ENCODE measurements around the gene AURKB.

AURKB gene

GRCh38 chr17:8162997-8163977 lies 47.1 kb downstream of the AURKB start:
- Mint-ChIP-seq H3K9me3 (no peaks in the 10 kb centered on the region), H3K36me3 (ENCODE audit: low read depth) (peaks cover 30% of the 10 kb centered on the region), H3K27me3 (ENCODE audit: low read depth) (no peaks in the 10 kb centered on the region), H3K27ac (peak overlapping the region; percentile 98), H3K4me1 (ENCODE audit: low read depth) (peaks cover 49% of the 10 kb centered on the region), H3K4me3 (peak overlapping the region; percentile 86)

DNA sequence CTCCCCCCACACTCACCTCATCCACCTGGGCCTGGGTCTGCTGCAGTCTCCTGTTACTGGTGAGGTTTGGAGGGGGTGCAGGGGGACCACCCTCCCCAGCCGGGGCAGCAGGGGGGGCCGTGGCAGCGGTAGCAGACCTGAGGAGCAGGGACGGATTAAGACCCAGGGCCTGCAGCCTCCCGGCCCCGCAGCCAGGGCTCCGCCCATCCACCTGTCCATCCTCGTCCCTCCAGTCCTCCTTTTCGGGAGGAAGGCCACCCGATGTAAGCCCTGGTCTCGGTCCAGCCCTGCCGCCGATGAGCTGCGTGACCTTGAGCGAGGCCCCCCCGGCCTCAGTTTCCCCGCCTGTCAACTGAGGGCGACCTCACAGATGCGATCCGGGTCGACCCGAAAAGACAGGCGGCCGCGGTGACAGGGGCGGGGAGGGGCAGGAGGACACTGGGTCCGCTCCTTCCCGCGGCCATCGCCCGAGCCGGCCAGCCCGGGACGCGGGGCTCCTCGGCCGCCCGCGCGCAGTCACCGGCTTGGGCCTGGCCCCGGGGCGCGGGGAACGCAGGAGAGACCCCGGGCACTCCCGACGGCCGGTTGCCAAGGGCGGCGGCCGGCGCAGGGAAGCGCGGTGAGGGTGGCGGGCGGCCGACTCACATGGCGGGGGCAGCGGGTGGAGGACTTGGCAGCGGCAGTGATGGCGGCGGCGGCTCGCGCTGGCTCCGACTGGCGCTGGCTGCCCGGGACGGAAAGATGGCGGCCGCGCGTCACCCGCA lies 48.0 kb downstream of the AURKB start, which contains the start of gene VAMP2:
Gene VAMP2, minus strand, starts transcription at position 716 of the 764 bp plus-strand sequence. Its CDS starts 69 bp downstream, at position 647.
- H3K4me1 Mint-ChIP-seq (ENCODE audit: low read depth), result peaks cover 49% of the 10 kb centered on the region
- H3K9me3 Mint-ChIP-seq, result no peaks in the 10 kb centered on the region
- H3K36me3 Mint-ChIP-seq (ENCODE audit: low read depth), result peaks cover 30% of the 10 kb centered on the region
- peak within 1 kb of the TSS; percentile 98 for H3K27ac Mint-ChIP-seq
- peak within 1 kb of the TSS; percentile 86 for H3K4me3 Mint-ChIP-seq
- no peaks in the 10 kb centered on the region for H3K27me3 Mint-ChIP-seq (ENCODE audit: low read depth)

DNA sequence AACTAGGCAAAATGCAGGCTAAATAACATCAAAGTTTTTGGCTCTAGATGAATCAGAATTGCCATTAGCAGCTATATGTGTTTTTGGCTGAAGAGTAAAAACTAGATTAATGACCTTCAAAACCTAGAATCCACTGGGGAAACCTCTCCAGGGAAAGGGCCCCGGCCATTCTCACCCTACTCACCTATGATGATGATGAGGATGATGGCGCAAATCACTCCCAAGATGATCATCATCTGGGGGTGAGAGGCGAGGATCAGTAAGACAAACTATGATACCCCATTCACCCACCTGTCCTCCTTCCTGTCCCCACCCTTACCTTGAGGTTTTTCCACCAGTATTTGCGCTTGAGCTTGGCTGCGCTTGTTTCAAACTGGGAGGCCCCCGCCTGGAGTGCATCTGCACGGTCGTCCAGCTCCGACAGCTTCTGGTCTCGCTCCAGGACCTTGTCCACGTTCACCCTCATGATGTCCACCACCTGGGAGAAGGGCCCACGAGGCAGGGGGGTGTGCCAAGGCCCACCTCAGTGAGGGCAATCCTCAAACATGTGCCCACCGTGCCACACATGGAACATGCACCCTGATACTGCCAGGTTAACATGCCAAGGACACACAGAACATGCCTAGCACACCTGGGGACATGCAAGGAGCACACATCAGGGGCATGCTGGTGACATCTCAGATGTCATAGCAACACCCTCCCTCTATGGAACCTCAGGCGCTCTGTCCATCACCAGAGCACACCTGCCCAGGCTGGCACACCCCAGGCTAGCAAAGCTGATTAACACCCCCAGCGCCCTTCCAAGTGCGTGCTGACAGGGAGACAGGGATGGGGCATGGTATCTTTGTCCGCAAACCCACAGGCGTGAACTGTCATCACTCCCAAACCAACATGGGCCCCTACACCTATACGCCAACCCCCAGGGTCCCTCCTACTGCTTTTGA lies 48.8 kb downstream of the AURKB start:
- H3K4me3 Mint-ChIP-seq, result peak overlapping the region; percentile 84
- no peaks in the 10 kb centered on the region for H3K27me3 Mint-ChIP-seq (ENCODE audit: low read depth)
- H3K36me3 Mint-ChIP-seq (ENCODE audit: low read depth), result peaks cover 30% of the 10 kb centered on the region
- H3K9me3 Mint-ChIP-seq, result no peaks in the 10 kb centered on the region
- H3K4me1 Mint-ChIP-seq (ENCODE audit: low read depth), result peaks cover 49% of the 10 kb centered on the region
- peak overlapping the region; percentile 76 for H3K27ac Mint-ChIP-seq

- peak overlapping the region; percentile 76 for H3K27ac Mint-ChIP-seq
- no peaks in the 10 kb centered on the region for H3K27me3 Mint-ChIP-seq (ENCODE audit: low read depth)
- peaks cover 49% of the 10 kb centered on the region for H3K4me1 Mint-ChIP-seq (ENCODE audit: low read depth)
- peak overlapping the region; percentile 84 for H3K4me3 Mint-ChIP-seq
- no peaks in the 10 kb centered on the region for H3K9me3 Mint-ChIP-seq
- peaks cover 30% of the 10 kb centered on the region for H3K36me3 Mint-ChIP-seq (ENCODE audit: low read depth)
Observed at GRCh38 chr17:8160741-8161221, 49.6 kb downstream of the AURKB start.

DNA sequence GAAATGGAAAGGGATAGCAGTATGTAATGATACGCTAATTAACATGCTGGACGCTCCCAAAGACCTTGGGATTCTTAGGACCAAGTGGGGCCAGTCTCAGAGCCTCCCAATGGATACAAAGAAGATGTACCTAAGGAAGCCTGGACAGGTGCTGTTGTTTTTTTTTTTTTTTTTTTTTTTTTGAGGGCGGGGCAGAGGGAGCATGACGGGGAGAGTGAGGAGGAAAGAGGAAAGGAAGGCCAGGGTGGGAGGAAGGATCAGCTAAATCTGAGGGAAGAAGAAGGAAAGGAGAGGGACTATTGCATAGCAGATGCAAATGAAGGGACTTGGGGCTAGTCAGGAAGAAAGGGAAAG lies 50.2 kb downstream of the AURKB start:
- Mint-ChIP-seq H3K27me3 (ENCODE audit: low read depth) (no peaks in the 10 kb centered on the region), H3K9me3 (no peaks in the 10 kb centered on the region), H3K4me3 (peak overlapping the region; percentile 84), H3K4me1 (ENCODE audit: low read depth) (peaks cover 53% of the 10 kb centered on the region), H3K36me3 (ENCODE audit: low read depth) (peaks cover 30% of the 10 kb centered on the region), H3K27ac (peak overlapping the region; percentile 76)

DNA sequence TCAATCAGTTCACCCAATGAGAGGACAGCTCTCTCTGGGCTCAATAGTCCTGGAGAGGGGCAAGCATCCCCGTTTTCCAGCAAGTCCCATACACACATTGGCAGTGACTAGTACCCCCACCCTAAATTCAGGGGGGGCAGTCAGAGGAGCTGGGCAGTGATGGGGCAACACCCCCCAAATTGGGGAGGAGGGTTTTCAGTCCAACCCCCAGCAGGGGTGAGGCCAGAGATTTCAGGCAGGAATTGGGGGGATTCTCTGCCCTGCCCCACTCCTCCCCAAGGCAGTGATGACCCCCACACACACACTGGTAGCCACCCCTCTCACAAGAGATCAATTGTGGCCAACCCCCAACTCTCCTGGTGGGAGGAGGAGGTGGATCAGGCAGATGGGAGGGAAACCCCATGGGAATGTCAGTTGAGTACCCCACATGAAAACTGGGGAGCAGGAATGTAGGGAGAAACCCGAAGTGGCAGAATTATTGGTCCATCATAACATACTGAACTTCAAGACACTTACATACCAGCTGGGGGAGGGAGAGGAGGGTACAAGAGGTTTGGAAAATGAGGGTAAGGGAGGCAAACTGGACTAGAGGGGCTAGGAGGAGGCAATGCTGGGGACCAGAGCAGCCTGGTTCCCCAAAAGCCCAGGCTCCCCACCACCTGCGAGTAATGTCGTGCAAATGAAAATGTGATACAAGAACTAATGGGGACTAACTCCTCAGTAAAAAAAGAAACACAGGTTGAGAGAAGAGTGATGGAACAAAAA lies 50.7 kb downstream of the AURKB start:
- Mint-ChIP-seq H3K4me1 (ENCODE audit: low read depth) (peaks cover 53% of the 10 kb centered on the region), H3K4me3 (peak overlapping the region; percentile 78), H3K27ac (peak overlapping the region; percentile 76), H3K9me3 (no peaks in the 10 kb centered on the region), H3K27me3 (ENCODE audit: low read depth) (no peaks in the 10 kb centered on the region), H3K36me3 (ENCODE audit: low read depth) (peaks cover 27% of the 10 kb centered on the region)

DNA sequence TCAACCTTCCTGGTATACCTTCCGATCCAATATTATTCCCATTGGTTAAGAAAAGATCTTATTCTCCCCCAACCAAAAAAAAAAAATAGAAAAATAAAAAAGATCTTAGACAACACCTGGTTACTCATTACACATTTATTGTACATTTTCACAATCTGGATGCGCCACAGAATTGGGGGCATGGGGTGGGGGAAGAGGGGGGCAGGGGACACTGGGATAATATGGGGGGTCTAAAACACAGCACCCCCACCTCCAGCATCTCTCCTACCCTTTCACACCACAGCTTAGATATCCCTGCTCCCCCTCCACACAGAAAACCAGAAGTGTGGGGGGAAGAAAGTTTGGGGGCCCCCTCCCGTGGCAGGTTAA lies 51.4 kb downstream of the AURKB start:
- no peaks in the 10 kb centered on the region for H3K27me3 Mint-ChIP-seq (ENCODE audit: low read depth)
- peak overlapping the region; percentile 63 for H3K4me3 Mint-ChIP-seq
- H3K27ac Mint-ChIP-seq, result peak overlapping the region; percentile 98
- no peaks in the 10 kb centered on the region for H3K9me3 Mint-ChIP-seq
- peaks cover 27% of the 10 kb centered on the region for H3K36me3 Mint-ChIP-seq (ENCODE audit: low read depth)
- peaks cover 51% of the 10 kb centered on the region for H3K4me1 Mint-ChIP-seq (ENCODE audit: low read depth)

- peaks cover 50% of the 10 kb centered on the region for H3K4me1 Mint-ChIP-seq (ENCODE audit: low read depth)
Observed at GRCh38 chr17:8158267-8159031, 51.9 kb downstream of the AURKB start.

GRCh38 chr17:8156246-8156992 lies 54.0 kb downstream of the AURKB start:
- Mint-ChIP-seq H3K27ac (no peak overlapping the region), H3K4me1 (ENCODE audit: low read depth) (peaks cover 56% of the 10 kb centered on the region), H3K36me3 (ENCODE audit: low read depth) (peaks cover 25% of the 10 kb centered on the region), H3K27me3 (ENCODE audit: low read depth) (no peaks in the 10 kb centered on the region), H3K4me3 (no peak overlapping the region), H3K9me3 (no peaks in the 10 kb centered on the region)

More at GRCh38 chr17:8158267-8159031, 51.9 kb downstream of the AURKB start:
- Mint-ChIP-seq H3K4me3 (peak overlapping the region; percentile 63), H3K9me3 (no peaks in the 10 kb centered on the region), H3K27ac (peak overlapping the region; percentile 98), H3K36me3 (ENCODE audit: low read depth) (peaks cover 29% of the 10 kb centered on the region), H3K27me3 (ENCODE audit: low read depth) (no peaks in the 10 kb centered on the region)

GRCh38 chr17:8155996-8156245 lies 54.5 kb downstream of the AURKB start:
- peaks cover 52% of the 10 kb centered on the region for H3K4me1 Mint-ChIP-seq (ENCODE audit: low read depth)
- no peak overlapping the region for H3K27ac Mint-ChIP-seq

GRCh38 chr17:8155231-8155995 lies 55.0 kb downstream of the AURKB start:
- Mint-ChIP-seq H3K4me1 (ENCODE audit: low read depth) (peaks cover 47% of the 10 kb centered on the region), H3K27me3 (ENCODE audit: low read depth) (no peaks in the 10 kb centered on the region), H3K9me3 (no peaks in the 10 kb centered on the region), H3K4me3 (no peak overlapping the region), H3K27ac (no peak overlapping the region), H3K36me3 (ENCODE audit: low read depth) (peaks cover 17% of the 10 kb centered on the region)

More at GRCh38 chr17:8155996-8156245, 54.5 kb downstream of the AURKB start:
- Mint-ChIP-seq H3K36me3 (ENCODE audit: low read depth) (peaks cover 20% of the 10 kb centered on the region), H3K27me3 (ENCODE audit: low read depth) (no peaks in the 10 kb centered on the region), H3K9me3 (no peaks in the 10 kb centered on the region), H3K4me3 (no peak overlapping the region)
